ENCODE results near the gene RPN2.

The RPN2 gene

GRCh38 chr20:37244572-37244957 is 65.4 kb downstream of the RPN2 start:
- no peak for DNase-seq

DNA sequence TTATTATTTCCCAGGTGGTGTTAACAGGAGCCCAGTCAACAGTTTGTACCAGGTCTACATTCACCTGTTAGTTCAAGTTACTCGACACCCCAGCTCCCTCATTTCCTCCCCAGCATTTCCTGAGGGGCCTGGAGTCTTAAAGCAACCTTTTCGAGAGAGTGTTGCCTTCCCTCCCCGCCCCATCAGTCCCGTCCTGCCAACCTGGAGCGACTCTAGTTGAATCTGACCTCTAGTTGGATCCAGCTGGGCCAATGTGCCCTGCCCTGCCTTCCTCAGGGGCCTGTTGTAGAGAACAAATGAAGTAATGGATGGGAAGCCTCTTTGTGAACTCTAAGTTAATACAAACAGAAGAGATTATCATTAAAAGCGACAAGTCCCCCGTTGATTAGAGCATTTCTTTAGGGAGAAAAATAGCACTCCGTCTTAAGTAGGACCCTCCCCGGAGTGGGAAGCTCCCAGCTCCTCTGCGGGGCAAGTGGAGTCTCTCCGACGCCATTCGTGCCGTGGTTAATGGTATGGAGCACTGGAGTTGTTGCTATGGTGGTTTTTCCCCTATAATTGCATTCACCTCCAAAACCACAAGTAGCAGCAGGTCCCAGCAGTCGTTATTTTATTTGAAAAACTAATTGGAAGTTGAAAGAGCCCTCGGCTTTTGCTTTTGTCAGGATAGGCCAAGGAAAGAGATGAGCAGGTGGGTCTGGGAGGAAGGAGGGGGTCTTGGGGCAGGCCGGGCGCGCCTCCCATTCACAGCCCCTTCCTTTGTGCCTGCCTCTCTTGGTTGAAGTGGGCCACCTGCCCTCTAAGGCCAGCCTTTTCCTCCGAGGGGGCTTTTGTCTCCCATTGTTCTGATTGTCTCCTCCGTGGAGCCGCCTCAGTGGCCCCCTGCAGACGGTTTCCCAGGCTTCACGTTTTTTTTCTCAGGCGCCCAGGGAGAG is 66.4 kb downstream of the RPN2 start:
- DNase-seq = no peak

DNA sequence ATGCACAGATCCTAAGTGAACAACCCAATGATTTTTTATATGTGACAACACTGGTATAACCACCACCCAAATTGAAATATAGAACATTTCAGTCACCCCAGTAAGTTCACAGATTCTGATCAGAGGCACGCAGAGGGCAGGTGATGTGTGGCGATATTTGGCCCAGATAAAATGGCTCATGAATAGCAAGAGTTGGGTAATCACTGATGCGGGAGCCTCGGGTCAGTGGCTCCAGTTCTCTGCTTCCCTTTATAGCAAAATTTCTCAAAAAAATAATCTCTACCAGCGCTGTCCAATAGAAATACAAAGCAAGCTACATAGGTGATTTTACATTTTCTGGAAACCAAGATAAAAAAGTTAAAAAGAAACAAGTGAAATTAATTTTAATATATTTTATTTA is 67.6 kb downstream of the RPN2 start:
- DNase-seq = no peak

GRCh38 chr20:37247547-37247946 is 68.4 kb downstream of the RPN2 start:
- DNase-seq = no peak

DNA sequence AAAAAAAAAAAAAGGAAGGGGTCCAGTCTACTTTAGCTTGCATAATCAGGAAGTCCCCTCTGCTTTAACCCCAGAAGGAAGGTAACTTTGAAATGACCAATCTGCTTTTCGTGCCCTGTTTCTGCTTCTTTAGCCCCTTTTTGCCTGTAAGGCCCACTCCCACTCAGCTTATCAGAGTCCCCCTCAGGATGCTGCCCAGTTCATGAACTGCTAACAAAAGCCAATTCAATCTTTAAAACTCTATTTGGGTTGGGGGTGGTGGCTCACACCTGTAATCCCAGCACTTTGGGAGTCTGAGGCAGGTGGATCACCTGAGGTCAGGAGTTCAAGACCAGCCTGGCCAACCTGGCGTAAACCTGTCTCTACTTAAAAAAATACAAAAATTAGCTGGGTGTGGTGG is 70.2 kb downstream of the RPN2 start:
- DNase-seq = no peak

DNA sequence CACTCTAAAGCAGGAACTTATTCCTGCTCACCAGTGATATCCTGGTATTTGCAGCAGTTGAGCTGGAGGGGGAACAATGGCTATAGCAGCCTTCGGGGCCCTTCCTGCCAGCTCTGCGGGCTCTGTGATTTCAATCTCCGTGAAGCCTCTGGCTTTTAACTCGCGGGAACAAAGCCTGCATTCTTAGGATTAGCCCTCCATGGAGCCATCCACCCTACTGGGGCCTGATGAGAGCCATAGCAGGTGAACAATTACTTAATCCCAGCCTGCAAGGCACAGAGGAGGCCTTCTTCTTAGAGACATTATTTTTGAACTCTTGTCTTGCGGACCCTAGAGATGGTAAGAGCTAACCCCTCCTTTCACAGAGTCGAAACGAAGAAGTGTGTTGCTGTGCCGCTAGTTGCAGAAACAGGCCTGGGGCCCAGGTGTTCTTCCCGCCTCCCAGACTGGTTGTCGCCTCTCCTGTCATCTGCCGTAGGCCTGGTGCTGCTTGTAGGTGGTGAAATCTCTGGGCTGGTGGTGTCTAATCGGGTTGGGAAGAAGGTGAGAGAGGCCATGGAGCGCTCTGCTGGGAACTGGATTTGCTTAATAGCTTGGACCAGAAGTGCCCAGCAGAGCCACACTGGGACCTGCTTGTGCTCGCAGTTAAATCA is 72.8 kb downstream of the RPN2 start:
- DNase-seq = no peak

- DNase-seq = no peak
Observed at GRCh38 chr20:37253087-37253486, 74.0 kb downstream of the RPN2 start.

GRCh38 chr20:37254114-37254878 is 75.2 kb downstream of the RPN2 start:
- DNase-seq = no peak

DNA sequence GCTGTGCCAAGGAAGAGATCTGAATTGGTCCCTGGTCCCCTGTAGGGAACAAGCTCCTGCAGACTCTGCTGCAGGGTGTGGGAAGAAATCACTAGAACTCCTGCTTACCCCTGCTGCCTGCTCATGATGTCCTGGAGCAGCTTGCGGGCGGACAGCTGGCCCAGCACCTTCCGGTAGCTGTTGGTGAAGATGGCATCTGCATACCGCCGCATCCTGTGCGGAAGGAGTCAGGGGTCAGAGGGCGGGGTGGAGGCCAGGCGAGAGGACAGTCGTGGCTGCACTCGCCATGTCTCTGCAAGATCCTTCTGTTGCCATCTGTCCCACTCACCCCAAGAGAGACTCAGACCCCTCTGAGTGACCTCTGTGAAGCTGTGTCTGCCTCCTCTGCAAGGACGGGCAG is 77.2 kb downstream of the RPN2 start:
- DNase-seq = no peak

DNA sequence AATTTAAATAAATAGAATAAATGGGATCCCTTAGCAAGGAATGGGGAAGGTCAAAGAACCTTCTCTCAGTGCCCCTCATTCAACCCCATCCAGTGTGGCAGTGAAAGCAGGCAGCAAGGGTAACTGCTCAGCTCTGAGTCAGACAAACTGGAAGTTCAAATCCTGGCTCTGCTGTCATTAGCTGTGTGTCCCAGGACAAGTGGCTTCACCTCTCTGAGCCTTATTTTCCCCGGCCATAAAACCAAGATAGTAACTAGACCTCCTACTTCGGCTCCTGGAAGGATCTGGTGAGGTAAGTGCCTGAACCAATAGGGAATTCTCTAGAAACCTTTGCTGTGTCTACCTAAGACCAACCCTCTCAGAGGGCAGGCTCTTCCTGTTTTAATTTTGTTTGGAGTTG is 78.4 kb downstream of the RPN2 start:
- no peak for DNase-seq

DNA sequence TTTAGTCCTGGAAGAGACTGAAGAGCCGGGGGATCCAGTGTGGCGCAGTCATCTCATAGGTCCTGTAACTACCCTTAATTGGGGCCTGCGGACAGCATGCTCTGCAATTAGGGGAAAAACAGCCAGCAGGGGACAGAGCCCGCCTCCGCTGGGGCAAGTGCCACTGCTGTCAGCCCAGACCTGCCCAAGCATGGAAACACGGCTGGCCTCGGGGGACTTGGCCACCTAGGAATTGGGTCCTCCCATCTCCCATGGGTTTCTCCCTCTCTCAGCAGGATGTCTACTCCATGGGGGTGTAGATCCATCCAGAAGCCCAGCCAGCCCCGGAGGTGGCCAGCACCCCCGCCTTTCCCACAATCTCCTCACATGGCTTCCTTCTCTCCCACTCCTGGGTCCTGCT is 78.9 kb downstream of the RPN2 start:
- DNase-seq = no peak

GRCh38 chr20:37259031-37259430 is 79.9 kb downstream of the RPN2 start:
- DNase-seq = no peak

DNA sequence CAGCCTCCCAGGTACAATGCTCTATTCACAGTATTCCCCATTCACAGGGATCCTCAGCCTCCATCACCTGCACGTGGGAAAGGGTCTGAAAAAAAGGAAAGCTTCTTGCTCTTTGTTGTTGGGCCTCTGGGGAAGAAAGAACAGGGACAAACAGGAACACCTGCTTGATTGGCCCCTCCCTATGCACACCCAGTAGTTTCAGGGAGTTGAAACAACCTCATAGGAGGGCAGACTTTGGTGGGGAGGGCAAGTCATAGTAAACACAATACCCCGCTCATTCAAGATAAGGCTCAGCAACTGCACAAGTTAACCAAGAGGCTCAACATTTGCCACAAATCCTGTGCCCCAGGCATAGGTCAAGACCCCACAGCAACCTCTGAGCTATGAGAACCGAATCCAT is 80.7 kb downstream of the RPN2 start:
- no peak for DNase-seq

- no peak for DNase-seq
Observed at GRCh38 chr20:37260923-37261322, 81.8 kb downstream of the RPN2 start.

DNA sequence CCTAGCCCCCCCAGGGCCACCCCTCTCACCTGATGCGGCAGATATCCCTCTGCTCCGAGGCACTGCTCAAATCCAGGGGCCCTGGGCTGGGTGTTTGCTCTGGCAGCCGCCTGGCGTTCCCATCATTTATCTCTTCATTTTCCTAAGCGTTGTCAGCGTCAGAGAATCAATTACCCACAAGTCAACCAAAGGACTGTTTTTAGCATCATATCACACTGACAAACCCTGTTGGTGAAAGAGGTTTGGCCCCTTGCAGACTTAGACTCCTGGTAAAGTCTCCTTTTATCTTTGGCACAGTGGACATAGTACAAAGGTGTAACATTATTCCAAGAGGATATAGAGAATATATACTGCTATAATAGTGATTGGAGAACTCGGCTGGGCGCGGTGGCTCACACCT is 82.6 kb downstream of the RPN2 start, which contains the start of gene GHRH:
Gene GHRH, minus strand, starts transcription at position 101 of the 400 bp plus-strand sequence. CDS start 4,925 bp downstream, outside the sequence.
- DNase-seq = no peak

DNA sequence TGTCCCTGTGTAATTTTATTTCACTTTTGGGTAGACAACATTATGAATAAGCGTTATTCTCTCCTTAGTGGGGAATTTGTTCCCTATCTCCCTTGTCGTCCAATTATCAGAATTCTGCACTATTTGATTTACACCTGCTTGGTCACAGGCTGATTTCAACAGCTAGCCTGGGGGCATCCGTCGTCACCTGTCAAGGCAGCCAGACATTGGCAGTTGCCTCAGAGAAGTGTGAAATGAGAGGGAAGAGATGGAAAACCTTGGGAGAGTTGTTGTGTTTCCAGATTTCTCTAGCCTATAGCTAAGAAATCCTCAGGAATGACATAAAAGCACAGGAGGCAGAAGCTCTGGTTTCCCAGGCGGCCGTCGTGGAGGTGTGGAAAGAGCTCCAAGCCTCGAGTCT is 83.4 kb downstream of the RPN2 start:
- DNase-seq = no peak

- DNase-seq = no peak
Observed at GRCh38 chr20:37263686-37264085, 84.6 kb downstream of the RPN2 start.

DNA sequence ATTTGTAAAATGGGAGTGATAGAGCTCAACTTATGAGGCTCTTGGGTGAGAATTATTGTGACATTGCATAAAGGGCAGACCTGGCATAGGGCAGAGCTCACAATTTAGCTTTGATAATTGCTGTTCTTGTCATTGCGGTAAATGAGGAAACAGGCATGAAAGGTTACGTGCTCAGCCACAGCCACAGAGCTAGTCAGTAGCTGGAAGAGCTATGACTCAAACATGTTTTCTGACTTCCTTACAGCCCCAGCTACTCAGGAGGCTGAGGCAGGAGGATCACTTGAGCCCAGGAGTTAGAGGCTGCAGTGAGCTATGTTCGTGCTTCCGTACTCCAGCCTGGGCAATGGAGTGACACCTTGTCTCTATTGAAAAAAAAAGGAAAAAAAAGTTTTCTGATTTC is 86.0 kb downstream of the RPN2 start:
- no peak for DNase-seq

DNA sequence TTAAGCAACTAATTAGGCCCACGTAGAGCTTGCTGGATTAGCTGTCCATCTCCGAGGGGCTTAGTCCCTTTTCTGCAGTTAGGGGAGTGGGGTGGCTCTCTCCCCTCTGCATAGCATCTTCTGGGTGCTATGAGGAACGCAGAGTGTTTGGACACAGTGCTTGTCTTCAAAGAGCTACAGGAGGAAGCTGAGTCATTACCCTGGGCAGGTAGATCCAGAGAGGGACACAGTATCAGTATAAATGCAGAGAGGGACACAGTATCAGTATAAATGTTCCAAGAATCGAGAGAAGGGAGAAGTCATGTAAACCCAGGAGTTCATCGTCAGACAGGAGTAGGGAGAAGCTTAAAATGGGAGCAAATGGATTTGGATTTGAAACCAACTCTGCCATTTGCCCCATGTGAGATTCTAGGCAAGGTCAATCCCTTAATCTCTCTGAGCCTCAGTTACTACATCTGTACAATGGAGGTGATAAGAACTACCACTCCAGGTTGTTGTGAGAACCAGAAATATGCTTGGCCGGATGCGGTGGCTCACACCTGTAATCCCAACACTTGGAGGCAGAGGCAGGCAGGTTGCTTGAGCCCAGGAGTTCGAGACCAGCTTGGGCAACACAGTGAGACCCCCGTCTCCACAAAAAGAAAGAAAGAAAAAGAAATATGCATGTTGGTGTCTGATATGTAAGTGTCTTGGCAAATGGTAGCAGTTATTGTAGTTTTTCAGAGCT is 88.0 kb downstream of the RPN2 start:
- no peak for DNase-seq

- no peak for DNase-seq
Observed at GRCh38 chr20:37267667-37268313, 88.7 kb downstream of the RPN2 start.

- no peak for DNase-seq
Observed at GRCh38 chr20:37270576-37271420, 91.7 kb downstream of the RPN2 start.
